H1 (cell line): ENCODE results near the gene POLR2M. TPM values are rescaled to one million over a fixed set of nuclear protein-coding genes. Genes with fewer than 3 reads are reported as not detected.

ENCODE experiments used
- CTCF ChIA-PET: fragments of 300-600 bp; sonication (Branson Sonifier 250); formaldehyde crosslinking; loops from one replicate; lab custom pipeline; 2021; ENCODE audit not compliant: partially characterized antibody; lab: Charles Lee
- POLR2A ChIA-PET: fragments of 300-600 bp; sonication (Branson Sonifier 250); formaldehyde crosslinking; loops from one replicate; lab custom pipeline; 2021; ENCODE audit warnings: inconsistent platforms; ENCODE audit not compliant: partially characterized antibody; lab: Charles Lee
- DNase-seq, 2 experiments: peaks; one replicate each; pipeline versions ENCODE4 v3.0.0 to v3.0.0-alpha.2; 2010 to 2022; ENCODE audit warnings: low spot score in 2 of 2, low read depth in 1 of 2, mixed read lengths in 1 of 2
- FAIRE-seq: peaks from 2 replicates; lab custom pipeline; 2011; peaks lifted over from hg19 to GRCh38; lab: Jason Lieb, UNC
- H2AFZ ChIP-seq: 2 replicates; pipeline ENCODE4 v1.8.1; 2012; ENCODE audit warnings: low read length, inconsistent platforms
- H2AK5ac ChIP-seq: 2 replicates; pipeline ENCODE4 v1.6.1; 2013; ENCODE audit warnings: low read depth, low read length
- H2BK120ac ChIP-seq: replicated peaks from 2 replicates; pipeline ENCODE3; 2013; ENCODE audit warnings: low read depth, low read length, inconsistent platforms
- H2BK12ac ChIP-seq: 2 replicates; pipeline ENCODE4 v1.6.1; 2013; ENCODE audit warnings: low read depth, low read length
- H2BK15ac ChIP-seq: 2 replicates; pipeline ENCODE4 v1.6.1; 2013; ENCODE audit warnings: low read length
- H2BK20ac ChIP-seq: 2 replicates; pipeline ENCODE4 v1.6.1; 2013; ENCODE audit warnings: low read length
- H2BK5ac ChIP-seq: 2 replicates; pipeline ENCODE4 v1.6.1; 2013; ENCODE audit warnings: low read depth, low read length
- H3K14ac ChIP-seq: 2 replicates; pipeline ENCODE4 v1.6.1; 2013; ENCODE audit warnings: inconsistent platforms; ENCODE audit not compliant: insufficient read length
- H3K18ac ChIP-seq: 2 replicates; pipeline ENCODE4 v1.6.1; 2013; ENCODE audit warnings: low read length; ENCODE audit errors: extremely low read depth
- H3K23ac ChIP-seq: 2 replicates; pipeline ENCODE4 v1.6.1; 2013; ENCODE audit warnings: inconsistent platforms; ENCODE audit not compliant: insufficient read length
- H3K23me2 ChIP-seq: 2 replicates; pipeline ENCODE4 v1.6.1; 2013; ENCODE audit warnings: low read depth, low read length
- H3K27ac ChIP-seq: 2 replicates; pipeline ENCODE4 v1.6.1; 2011; ENCODE audit warnings: low read depth, low read length, inconsistent platforms
- H3K27me3 ChIP-seq, 4 experiments: replicated peaks in 1 of 4; 1 replicate in 1 of 4; 2 replicates in 3 of 4; pipeline versions ENCODE4 v1.6.1 to v1.8.1; 2011 to 2013; ENCODE audit warnings: low read length in 3 of 4, mild to moderate bottlenecking in 3 of 4, inconsistent platforms in 2 of 4, mixed read lengths in 2 of 4, moderate library complexity in 1 of 4; ENCODE audit not compliant: control insufficient read depth in 3 of 4, insufficient read depth in 3 of 4; ENCODE audit errors: extremely low read depth in 1 of 4
- H3K36me3 ChIP-seq, 4 experiments: 2 replicates each; pipeline versions ENCODE4 v1.6.1 to v1.8.1; 2011 to 2013; ENCODE audit warnings: mild to moderate bottlenecking in 4 of 4, low read length in 3 of 4, moderate library complexity in 2 of 4, control low read depth in 1 of 4, inconsistent platforms in 1 of 4; ENCODE audit not compliant: insufficient read depth in 4 of 4, control insufficient read depth in 2 of 4
- H3K4ac ChIP-seq: replicated peaks from 2 replicates; pipeline ENCODE3; 2013; ENCODE audit warnings: low read length, low read depth, mixed read lengths, inconsistent platforms; ENCODE audit not compliant: insufficient read length
- H3K4me1 ChIP-seq, 4 experiments: replicated peaks in 1 of 4; 1 replicate in 1 of 4; 2 replicates in 3 of 4; pipeline versions ENCODE4 v1.6.1 to v1.8.1; 2011 to 2013; ENCODE audit warnings: low read length in 3 of 4, inconsistent platforms in 2 of 4, mixed read lengths in 1 of 4; ENCODE audit not compliant: insufficient read depth in 4 of 4, control insufficient read depth in 3 of 4
- H3K4me2 ChIP-seq, 2 experiments: 2 replicates each; pipeline versions ENCODE4 v1.6.1 to v1.8.1; 2011 to 2013; ENCODE audit warnings: low read depth in 2 of 2, low read length in 2 of 2, control low read depth in 1 of 2, inconsistent platforms in 1 of 2, mild to moderate bottlenecking in 1 of 2; ENCODE audit not compliant: insufficient read depth in 1 of 2
- H3K4me3 ChIP-seq, 4 experiments: fragments of 200-600, 300-600 bp in 1 of 4; sonication (generic), shearing (Covaris generic), sonication (Bioruptor Twin) in 1 of 4; 2 replicates each; pipeline versions ENCODE4 v1.5.1 to v1.8.1; 2011 to 2016; ENCODE audit warnings: low read length in 4 of 4, low read depth in 3 of 4, control low read depth in 2 of 4, inconsistent platforms in 2 of 4, mild to moderate bottlenecking in 2 of 4, mixed read lengths in 1 of 4, moderate library complexity in 1 of 4; ENCODE audit not compliant: insufficient read depth in 2 of 4; ENCODE audit errors: extremely low read depth in 1 of 4
- H3K56ac ChIP-seq: replicated peaks from 2 replicates; pipeline ENCODE3; 2013; ENCODE audit warnings: low read depth, mild to moderate bottlenecking, mixed read lengths, low read length, inconsistent platforms; ENCODE audit not compliant: insufficient read length
- H3K79me1 ChIP-seq: 2 replicates; pipeline ENCODE4 v1.6.1; 2013; ENCODE audit warnings: low read depth, low read length, control low read depth
- H3K79me2 ChIP-seq, 2 experiments: 2 replicates each; pipeline versions ENCODE4 v1.6.1 to v1.8.1; 2012 to 2013; ENCODE audit warnings: low read length in 2 of 2, mild to moderate bottlenecking in 2 of 2, inconsistent platforms in 1 of 2; ENCODE audit not compliant: insufficient read depth in 2 of 2, control insufficient read depth in 1 of 2
- H3K9ac ChIP-seq, 4 experiments: replicated peaks in 1 of 4; 1 replicate in 1 of 4; 2 replicates in 3 of 4; pipeline versions ENCODE4 v1.6.1 to v1.8.1; 2011 to 2013; ENCODE audit warnings: low read depth in 3 of 4, low read length in 3 of 4, control low read depth in 2 of 4, mild to moderate bottlenecking in 2 of 4, moderate library complexity in 2 of 4, inconsistent platforms in 1 of 4; ENCODE audit errors: extremely low read depth in 1 of 4
- H3K9me3 ChIP-seq, 2 experiments: 2 replicates each; pipeline versions ENCODE4 v1.6.1 to v1.8.1; 2012 to 2013; ENCODE audit warnings: mild to moderate bottlenecking in 2 of 2, moderate library complexity in 2 of 2, control low read depth in 1 of 2, inconsistent platforms in 1 of 2, low read depth in 1 of 2, low read length in 1 of 2, mixed read lengths in 1 of 2; ENCODE audit not compliant: insufficient read depth in 2 of 2
- H4K20me1 ChIP-seq, 2 experiments: replicated peaks in 1 of 2; 2 replicates each; pipeline versions ENCODE3 to v1.8.1; 2011 to 2013; ENCODE audit warnings: inconsistent platforms in 2 of 2, low read length in 2 of 2, mild to moderate bottlenecking in 1 of 2; ENCODE audit not compliant: insufficient read depth in 2 of 2, control insufficient read depth in 1 of 2
- H4K5ac ChIP-seq: 2 replicates; pipeline ENCODE4 v1.6.1; 2013; ENCODE audit warnings: low read length, low read depth, mixed read lengths, inconsistent platforms; ENCODE audit not compliant: insufficient read length
- H4K8ac ChIP-seq: 2 replicates; pipeline ENCODE4 v1.8.0; 2013; ENCODE audit warnings: mild to moderate bottlenecking, moderate library complexity, low read length, inconsistent platforms; ENCODE audit not compliant: insufficient read depth; ENCODE audit errors: extremely low read depth
- H4K91ac ChIP-seq: replicated peaks from 2 replicates; pipeline ENCODE3; 2013; ENCODE audit warnings: low read length, mixed read lengths, inconsistent platforms; ENCODE audit not compliant: insufficient read length
- BACH1 ChIP-seq: IDR thresholded peaks from 2 replicates; pipeline ENCODE4 v1.6.1; 2012; ENCODE audit warnings: low read length, improper control_type of control experiment
- CBX5 ChIP-seq: fragments of 300-800, 300-1000 bp; sonication (generic); IDR thresholded peaks from 2 replicates; pipeline ENCODE4 v1.7.1; 2016; ENCODE audit warnings: antibody characterized with exemption, low read length, low read depth
- CBX8 ChIP-seq: fragments of 300-800, 300-1000 bp; sonication (generic); IDR thresholded peaks from 2 replicates; pipeline ENCODE4 v1.7.1; 2016; ENCODE audit warnings: low read depth, low read length, borderline replicate concordance
- CHD1 ChIP-seq: IDR thresholded peaks from 2 replicates; pipeline ENCODE4 v1.6.1; 2012; ENCODE audit warnings: low read depth, low read length, improper control_type of control experiment
- JUN ChIP-seq: IDR thresholded peaks from 2 replicates; pipeline ENCODE4 v1.6.1; 2011; ENCODE audit warnings: low read depth, mild to moderate bottlenecking, improper control_type of control experiment, low read length
- KDM5A ChIP-seq: fragments of 200-600 bp; IDR thresholded peaks from 2 replicates; pipeline ENCODE4 v1.7.1; 2012; ENCODE audit warnings: mild to moderate bottlenecking, low read length, inconsistent platforms, mixed read lengths
- MAX ChIP-seq: IDR thresholded peaks from 2 replicates; pipeline ENCODE4 v1.6.1; 2012; ENCODE audit warnings: inconsistent platforms
- NRF1 ChIP-seq: IDR thresholded peaks from 2 replicates; pipeline ENCODE4 v1.6.1; 2011; ENCODE audit warnings: mild to moderate bottlenecking, low read depth, low read length, improper control_type of control experiment
- RAD21 ChIP-seq, 2 experiments: IDR thresholded peaks in 1 of 2; conservative IDR thresholded peaks in 1 of 2; 2 replicates each; pipeline ENCODE4 v1.6.1; 2011; ENCODE audit warnings: low read depth in 2 of 2, low read length in 2 of 2, improper control_type of control experiment in 1 of 2, inconsistent platforms in 1 of 2, mild to moderate bottlenecking in 1 of 2, moderate library complexity in 1 of 2
- RFX5 ChIP-seq: IDR thresholded peaks from 2 replicates; pipeline ENCODE4 v1.6.1; 2011; ENCODE audit warnings: low read depth, low read length, improper control_type of control experiment, borderline replicate concordance
- WGBS, 2 experiments: shearing (Covaris generic) in 1 of 2; methylation state at CpG; one replicate each; pipeline versions ENCODE4 v1.1.6 to v1.1.7; 2013 to 2015; ENCODE audit warnings: low lambda C conversion rate in 2 of 2, mixed read lengths in 2 of 2, inconsistent platforms in 1 of 2, low coverage in 1 of 2, missing lambda C conversion rate in 1 of 2; ENCODE audit not compliant: insufficient replicate concordance in 2 of 2, insufficient coverage in 1 of 2, insufficient read length in 1 of 2; ENCODE audit errors: extremely low coverage in 1 of 2, missing lambda C conversion rate in 1 of 2; 5-methylcytosine and 5-hydroxymethylcytosine counted together
- polyA plus RNA-seq, 7 experiments: library from polyadenylated mRNA; depleted of rRNA in 3 of 7; stranded (reverse) in 5 of 7; unstranded in 2 of 7; fragments of >200 nt in 5 of 7; fragments of 200-250 nt in 2 of 7; gene quantifications; 1 replicate in 5 of 7; 2 replicates in 1 of 7; 4 replicates in 1 of 7; pipeline versions ENCODE4 v1.2.1 to v1.2.3, GENCODE V29; 2011 to 2013; ENCODE audit warnings: missing spikeins in 2 of 7, mixed read lengths in 2 of 7
- total RNA-seq: library from RNA; stranded (reverse); fragmentation: NEBNext Ultra II Directional; extraction: Animal tissue kit (Norgen Biotek cat#: 25700); gene quantifications from 2 replicates; pipeline ENCODE4 v1.2.1, GENCODE V29; 2021

The POLR2M gene
- total and polyA plus RNA-seq, 2 of the 8 experiments (the other 6 are each of a cell fraction or from before 2014, with no cell fraction given) = 32.7 to 55.1 TPM

GRCh38 chr15:57708047-57708446, 1.5 kb downstream of the POLR2M start:
- Histone ChIP-seq H3K27me3 (peaks cover 0 to 10% (median 4%) of the 10 kb centered on the region in 4 experiments; a peak in 3 of 7 replicates), H3K79me1 (peaks cover 7% of the 10 kb centered on the region), H3K23ac (no peak overlapping the region), H3K4me3 (peak overlapping the region in 1 of 4 experiments; percentile 93; a peak in 2 of 8 replicates), H2AFZ (no peak overlapping the region), H3K56ac (no peak overlapping the region), H3K14ac (no peak overlapping the region), H2BK12ac (no peak overlapping the region), H3K27ac (no peak overlapping the region), H4K5ac (no peak overlapping the region), H2BK20ac (no peak overlapping the region), H3K4me2 (peak overlapping the region; percentile 82 to 93; a peak in 3 of 4 replicates), H4K20me1 (peaks cover 0 to 1% of the 10 kb centered on the region in 2 experiments), H2BK5ac (no peak overlapping the region), H4K8ac (no peak overlapping the region), H4K91ac (no peak overlapping the region), H3K4me1 (peaks cover 0 to 3% (median 3%) of the 10 kb centered on the region in 4 experiments; a peak in 3 of 7 replicates), H3K23me2 (peaks cover 3% of the 10 kb centered on the region; the same call in 1 of the 2 replicates), H3K4ac (no peak overlapping the region), H3K79me2 (peaks cover 0 to 19% of the 10 kb centered on the region in 2 experiments; a peak in 2 of 4 replicates), H2BK120ac (no peak overlapping the region), H3K9me3 (peaks cover 0 to 4% of the 10 kb centered on the region in 2 experiments; a peak in 1 of 4 replicates), H2BK15ac (no peak overlapping the region), H3K36me3 (peaks cover 6 to 40% (median 31%) of the 10 kb centered on the region in 4 experiments), H3K9ac (no peak overlapping the region), H2AK5ac (no peak overlapping the region), H3K18ac (no peak overlapping the region)
- ChIA-PET POLR2A (interaction anchor here (1.0 to 2.1 kb wide), 4 partner anchors 11 to 358 kb away, joined by 3 to 12 read pairs (median 6); partner anchors contain the start of gene ALDH1A2), CTCF (interaction anchor here (1.2 to 2.5 kb wide), 3 partner anchors 24 to 66 kb away, joined by 7 to 11 read pairs (median 8); no protein-coding TSS in a partner anchor)
- WGBS, 2 experiments = 86% methylated on average over 4 of the region's 4 CpGs; no CpG with 5 or more reads in 1 of the 2 experiments
- FAIRE-seq = no peak
- DNase-seq = no peak
- TF ChIP-seq MAX = no peak
- no peak for TF ChIP-seq BACH1
- TF ChIP-seq RAD21 (IDR thresholded peaks at IDR 0.05 in 1 of 2, conservative IDR thresholded peaks at IDR 0.05 in 1 of 2; ENCODE audit: low read depth in 2 of 2, low read length in 2 of 2) = no peak
- TF ChIP-seq CBX8 = no peak
- no peak for TF ChIP-seq CBX5
- TF ChIP-seq KDM5A = no peak
- no peak for TF ChIP-seq CHD1
- TF ChIP-seq JUN = no peak
- TF ChIP-seq NRF1 = no peak
- no peak for TF ChIP-seq RFX5
